ENCODE results near the gene KANSL2. TPM values are rescaled to one million over a fixed set of nuclear protein-coding genes. Genes with fewer than 3 reads are reported as not detected.
A peak's percentile ranks its signal among the peaks of the same experiment; 100 is the strongest.

The KANSL2 gene
- total and polyA plus RNA-seq, 2 of the 13 experiments (the other 11 are each of a cell fraction or from before 2014, with no cell fraction given), result 24.1 to 41.3 TPM

- TF ChIP-seq ZNF530 (CRISPR knock-in tag; IDR thresholded peaks at IDR 0.05; ENCODE audit: low read depth) (no peak), PCBP2 (optimal IDR thresholded peaks at IDR 0.05; ENCODE audit: low read depth, low read length, poor library complexity, severe bottlenecking) (no peak), ZNF891 (CRISPR knock-in tag; IDR thresholded peaks at IDR 0.05) (peak; percentile 79), SIN3A (IDR thresholded peaks at IDR 0.05; ENCODE audit: borderline replicate concordance, low read depth, low read length) (peak; percentile 45; the same call in 1 of the 2 replicates), ZNF615 (CRISPR knock-in tag; IDR thresholded peaks at IDR 0.05; ENCODE audit: borderline replicate concordance) (no peak), MIER3 (CRISPR knock-in tag; IDR thresholded peaks at IDR 0.05; ENCODE audit: borderline replicate concordance) (no peak), ZNF761 (CRISPR knock-in tag; conservative IDR thresholded peaks at IDR 0.05) (peak; percentile 96), NRL (CRISPR knock-in tag; IDR thresholded peaks at IDR 0.05; ENCODE audit: borderline replicate concordance) (peak; percentile 92), STAT5B (CRISPR knock-in tag; IDR thresholded peaks at IDR 0.05) (peak; percentile 90), SALL2 (CRISPR knock-in tag; IDR thresholded peaks at IDR 0.05) (0 out of 2 replicates have a peak, but pooled peaks have one; percentile 19), U2AF1 (optimal IDR thresholded peaks at IDR 0.05; ENCODE audit: low read depth, low read length) (no peak), FUBP1 (CRISPR knock-in tag; IDR thresholded peaks at IDR 0.05; ENCODE audit: borderline replicate concordance) (no peak), IRF1 (CRISPR knock-in tag; IDR thresholded peaks at IDR 0.05; ENCODE audit: low read depth) (no peak), ZKSCAN8 (CRISPR knock-in tag; IDR thresholded peaks at IDR 0.05; ENCODE audit: borderline replicate concordance) (peak; percentile 51; the same call in 1 of the 2 replicates), ZBTB1 (CRISPR knock-in tag; IDR thresholded peaks at IDR 0.05; ENCODE audit: borderline replicate concordance) (no peak), NBN (conservative IDR thresholded peaks at IDR 0.05) (no peak), HHEX (CRISPR knock-in tag; IDR thresholded peaks at IDR 0.05) (no peak), ZNF18 (CRISPR knock-in tag; IDR thresholded peaks at IDR 0.05; ENCODE audit: insufficient replicate concordance) (peak; percentile 77), HES4 (CRISPR knock-in tag; IDR thresholded peaks at IDR 0.05; ENCODE audit: borderline replicate concordance) (0 out of 2 replicates have a peak, but pooled peaks have one; percentile 4), ETV6 (CRISPR knock-in tag; conservative IDR thresholded peaks at IDR 0.05) (no peak; the same call in 1 of the 2 replicates), ZSCAN12 (CRISPR knock-in tag; IDR thresholded peaks at IDR 0.05) (no peak)
- TF ChIP-seq, protein P1, sequence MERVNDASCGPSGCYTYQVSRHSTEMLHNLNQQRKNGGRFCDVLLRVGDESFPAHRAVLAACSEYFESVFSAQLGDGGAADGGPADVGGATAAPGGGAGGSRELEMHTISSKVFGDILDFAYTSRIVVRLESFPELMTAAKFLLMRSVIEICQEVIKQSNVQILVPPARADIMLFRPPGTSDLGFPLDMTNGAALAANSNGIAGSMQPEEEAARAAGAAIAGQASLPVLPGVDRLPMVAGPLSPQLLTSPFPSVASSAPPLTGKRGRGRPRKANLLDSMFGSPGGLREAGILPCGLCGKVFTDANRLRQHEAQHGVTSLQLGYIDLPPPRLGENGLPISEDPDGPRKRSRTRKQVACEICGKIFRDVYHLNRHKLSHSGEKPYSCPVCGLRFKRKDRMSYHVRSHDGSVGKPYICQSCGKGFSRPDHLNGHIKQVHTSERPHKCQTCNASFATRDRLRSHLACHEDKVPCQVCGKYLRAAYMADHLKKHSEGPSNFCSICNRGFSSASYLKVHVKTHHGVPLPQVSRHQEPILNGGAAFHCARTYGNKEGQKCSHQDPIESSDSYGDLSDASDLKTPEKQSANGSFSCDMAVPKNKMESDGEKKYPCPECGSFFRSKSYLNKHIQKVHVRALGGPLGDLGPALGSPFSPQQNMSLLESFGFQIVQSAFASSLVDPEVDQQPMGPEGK (CRISPR knock-in tag; IDR thresholded peaks at IDR 0.05), result no peak; the same call in 1 of the 2 replicates
These were observed at the start of gene KANSL2 (continued) for GRCh38 chr12:48681710-48682532.
